ENCODE measurements around the gene OR51G1. TPM values are rescaled to one million over a fixed set of nuclear protein-coding genes. Genes with fewer than 3 reads are reported as not detected.

The OR51G1 gene
- total RNA-seq, 1 experiment from 2014 or later = not detected

DNA sequence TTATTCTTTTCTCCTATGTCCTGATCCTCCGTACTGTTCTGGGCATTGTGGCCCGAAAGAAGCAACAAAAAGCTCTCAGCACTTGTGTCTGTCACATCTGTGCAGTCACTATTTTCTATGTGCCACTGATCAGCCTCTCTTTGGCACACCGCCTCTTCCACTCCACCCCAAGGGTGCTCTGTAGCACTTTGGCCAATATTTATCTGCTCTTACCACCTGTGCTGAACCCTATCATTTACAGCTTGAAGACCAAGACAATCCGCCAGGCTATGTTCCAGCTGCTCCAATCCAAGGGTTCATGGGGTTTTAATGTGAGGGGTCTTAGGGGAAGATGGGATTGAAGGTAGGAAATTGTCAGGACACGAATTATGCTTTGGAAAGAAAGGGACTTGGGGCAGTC is 41.6 kb downstream of the OR51G1 start:
- Histone ChIP-seq H3K4me3 (replicated peaks in 1 of 2; ENCODE audit: low read depth in 1 of 2, low read length in 2 of 2) (no peak overlapping the region), H4K20me1 (ENCODE audit: insufficient read depth) (no peaks in the 10 kb centered on the region), H2AFZ (ENCODE audit: low read depth, low read length, poor library complexity, severe bottlenecking) (no peak overlapping the region), H3K4me2 (ENCODE audit: low read length) (no peak overlapping the region), H3K9me2 (ENCODE audit: insufficient read depth) (no peaks in the 10 kb centered on the region), H3K4me1 (ENCODE audit: control insufficient read depth in 1 of 2, insufficient read depth in 2 of 2, low read length in 2 of 2) (no peaks in the 10 kb centered on the region), H3K27ac (ENCODE audit: low read depth, low read length) (no peak overlapping the region), H3K27me3 (ENCODE audit: insufficient read depth, low read length) (peaks cover 15% of the 10 kb centered on the region), H3K79me2 (ENCODE audit: insufficient read depth, low read length) (no peaks in the 10 kb centered on the region), H3K9me3 (ENCODE audit: control insufficient read depth in 1 of 2, insufficient read depth in 1 of 2, low read depth in 1 of 2, low read length in 2 of 2) (no peaks in the 10 kb centered on the region), H3K9ac (ENCODE audit: low read length) (no peak overlapping the region), H3K36me3 (ENCODE audit: control insufficient read depth in 1 of 2, insufficient read depth in 2 of 2, low read length in 2 of 2) (no peaks in the 10 kb centered on the region)
- no TSS peak for BruUV-seq (replicated peaks)
- no peak for ATAC-seq
- RAD21 ChIA-PET (ENCODE audit: low non-redundant PET in 1 of 2, low total read pairs in 2 of 2, uncharacterized antibody in 2 of 2, unreplicated experiment in 2 of 2) = no interaction called here
- no peak for TF ChIP-seq YY1 (IDR thresholded peaks at IDR 0.05; ENCODE audit: extremely low read depth, insufficient replicate concordance, low read depth, low read length)
- TF ChIP-seq CBX3 (IDR thresholded peaks at IDR 0.05; ENCODE audit: low read depth) = no peak
- TF ChIP-seq ZFX (IDR thresholded peaks at IDR 0.05) = no peak
- no peak for TF ChIP-seq ZNF274 (IDR thresholded peaks at IDR 0.05; ENCODE audit: low read depth, low read length)
- TF ChIP-seq TCF7L2 (IDR thresholded peaks at IDR 0.05; ENCODE audit: borderline replicate concordance, extremely low read depth, insufficient read depth, insufficient read length) = no peak
- TF ChIP-seq, protein P1, sequence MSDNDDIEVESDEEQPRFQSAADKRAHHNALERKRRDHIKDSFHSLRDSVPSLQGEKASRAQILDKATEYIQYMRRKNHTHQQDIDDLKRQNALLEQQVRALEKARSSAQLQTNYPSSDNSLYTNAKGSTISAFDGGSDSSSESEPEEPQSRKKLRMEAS (IDR thresholded peaks at IDR 0.05) = no peak
- no peak for TF ChIP-seq EGR1 (IDR thresholded peaks at IDR 0.05; ENCODE audit: low read depth)
- TF ChIP-seq EZH2 (IDR thresholded peaks at IDR 0.05) = no peak
- TF ChIP-seq SIN3A (IDR thresholded peaks at IDR 0.05; ENCODE audit: low read depth) = no peak
- TF ChIP-seq POLR2AphosphoS5 (IDR thresholded peaks at IDR 0.05; ENCODE audit: low read depth, low read length) = no peak
- TF ChIP-seq, protein P2, sequence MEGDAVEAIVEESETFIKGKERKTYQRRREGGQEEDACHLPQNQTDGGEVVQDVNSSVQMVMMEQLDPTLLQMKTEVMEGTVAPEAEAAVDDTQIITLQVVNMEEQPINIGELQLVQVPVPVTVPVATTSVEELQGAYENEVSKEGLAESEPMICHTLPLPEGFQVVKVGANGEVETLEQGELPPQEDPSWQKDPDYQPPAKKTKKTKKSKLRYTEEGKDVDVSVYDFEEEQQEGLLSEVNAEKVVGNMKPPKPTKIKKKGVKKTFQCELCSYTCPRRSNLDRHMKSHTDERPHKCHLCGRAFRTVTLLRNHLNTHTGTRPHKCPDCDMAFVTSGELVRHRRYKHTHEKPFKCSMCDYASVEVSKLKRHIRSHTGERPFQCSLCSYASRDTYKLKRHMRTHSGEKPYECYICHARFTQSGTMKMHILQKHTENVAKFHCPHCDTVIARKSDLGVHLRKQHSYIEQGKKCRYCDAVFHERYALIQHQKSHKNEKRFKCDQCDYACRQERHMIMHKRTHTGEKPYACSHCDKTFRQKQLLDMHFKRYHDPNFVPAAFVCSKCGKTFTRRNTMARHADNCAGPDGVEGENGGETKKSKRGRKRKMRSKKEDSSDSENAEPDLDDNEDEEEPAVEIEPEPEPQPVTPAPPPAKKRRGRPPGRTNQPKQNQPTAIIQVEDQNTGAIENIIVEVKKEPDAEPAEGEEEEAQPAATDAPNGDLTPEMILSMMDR (IDR thresholded peaks at IDR 0.05 in 2 of 3, conservative IDR thresholded peaks at IDR 0.05 in 1 of 3; ENCODE audit: borderline replicate concordance in 1 of 3, insufficient read depth in 1 of 3, low read depth in 2 of 3, low read length in 2 of 3) = no peak
- TF ChIP-seq, protein P3, sequence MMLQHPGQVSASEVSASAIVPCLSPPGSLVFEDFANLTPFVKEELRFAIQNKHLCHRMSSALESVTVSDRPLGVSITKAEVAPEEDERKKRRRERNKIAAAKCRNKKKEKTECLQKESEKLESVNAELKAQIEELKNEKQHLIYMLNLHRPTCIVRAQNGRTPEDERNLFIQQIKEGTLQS (IDR thresholded peaks at IDR 0.05) = no peak
- TF ChIP-seq, protein P4, sequence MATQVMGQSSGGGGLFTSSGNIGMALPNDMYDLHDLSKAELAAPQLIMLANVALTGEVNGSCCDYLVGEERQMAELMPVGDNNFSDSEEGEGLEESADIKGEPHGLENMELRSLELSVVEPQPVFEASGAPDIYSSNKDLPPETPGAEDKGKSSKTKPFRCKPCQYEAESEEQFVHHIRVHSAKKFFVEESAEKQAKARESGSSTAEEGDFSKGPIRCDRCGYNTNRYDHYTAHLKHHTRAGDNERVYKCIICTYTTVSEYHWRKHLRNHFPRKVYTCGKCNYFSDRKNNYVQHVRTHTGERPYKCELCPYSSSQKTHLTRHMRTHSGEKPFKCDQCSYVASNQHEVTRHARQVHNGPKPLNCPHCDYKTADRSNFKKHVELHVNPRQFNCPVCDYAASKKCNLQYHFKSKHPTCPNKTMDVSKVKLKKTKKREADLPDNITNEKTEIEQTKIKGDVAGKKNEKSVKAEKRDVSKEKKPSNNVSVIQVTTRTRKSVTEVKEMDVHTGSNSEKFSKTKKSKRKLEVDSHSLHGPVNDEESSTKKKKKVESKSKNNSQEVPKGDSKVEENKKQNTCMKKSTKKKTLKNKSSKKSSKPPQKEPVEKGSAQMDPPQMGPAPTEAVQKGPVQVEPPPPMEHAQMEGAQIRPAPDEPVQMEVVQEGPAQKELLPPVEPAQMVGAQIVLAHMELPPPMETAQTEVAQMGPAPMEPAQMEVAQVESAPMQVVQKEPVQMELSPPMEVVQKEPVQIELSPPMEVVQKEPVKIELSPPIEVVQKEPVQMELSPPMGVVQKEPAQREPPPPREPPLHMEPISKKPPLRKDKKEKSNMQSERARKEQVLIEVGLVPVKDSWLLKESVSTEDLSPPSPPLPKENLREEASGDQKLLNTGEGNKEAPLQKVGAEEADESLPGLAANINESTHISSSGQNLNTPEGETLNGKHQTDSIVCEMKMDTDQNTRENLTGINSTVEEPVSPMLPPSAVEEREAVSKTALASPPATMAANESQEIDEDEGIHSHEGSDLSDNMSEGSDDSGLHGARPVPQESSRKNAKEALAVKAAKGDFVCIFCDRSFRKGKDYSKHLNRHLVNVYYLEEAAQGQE (IDR thresholded peaks at IDR 0.05; ENCODE audit: low read depth) = no peak
- TF ChIP-seq ELF1 (IDR thresholded peaks at IDR 0.05; ENCODE audit: borderline replicate concordance, low read depth) = no peak
- TF ChIP-seq RAD21 (IDR thresholded peaks at IDR 0.05; ENCODE audit: low read depth) = no peak
- intact Hi-C loops (cut with micrococcal nuclease) = no loop called here
- POLR2A ChIA-PET = no interaction called here
- no peak for DNase-seq (ENCODE audit: low read depth, low spot score)
- CTCF ChIA-PET = no interaction called here

All from HCT116 (cell line).